ENCODE data around the gene TMEM80.

TMEM80 gene

GRCh38 chr11:691710-692590 lies 3.7 kb upstream of the TMEM80 start:
- no peak for TF ChIP-seq GATA2 (IDR thresholded peaks at IDR 0.05; ENCODE audit: low read depth, low read length)
- no peak for TF ChIP-seq GATA3 (IDR thresholded peaks at IDR 0.05; ENCODE audit: low read depth, low read length)

GRCh38 chr11:692824-693414 lies 2.7 kb upstream of the TMEM80 start:
- no peak for TF ChIP-seq GATA3 (IDR thresholded peaks at IDR 0.05; ENCODE audit: low read depth, low read length)
- TF ChIP-seq GATA2 (IDR thresholded peaks at IDR 0.05; ENCODE audit: low read depth, low read length): no peak

- TF ChIP-seq GATA2 (IDR thresholded peaks at IDR 0.05; ENCODE audit: low read depth, low read length): no peak
- TF ChIP-seq GATA3 (IDR thresholded peaks at IDR 0.05; ENCODE audit: low read depth, low read length): no peak
These were observed 2.2 kb upstream of the TMEM80 start for GRCh38 chr11:693415-693831.

- TF ChIP-seq GATA2 (IDR thresholded peaks at IDR 0.05; ENCODE audit: low read depth, low read length) (no peak), GATA3 (IDR thresholded peaks at IDR 0.05; ENCODE audit: low read depth, low read length) (no peak)
These were observed 1.6 kb upstream of the TMEM80 start for GRCh38 chr11:693887-694562.

GRCh38 chr11:694563-695287 lies 891 bp upstream of the TMEM80 start, which contains the start of gene DEAF1:
TSS of gene DEAF1 (minus strand) at chr11:695222. CDS start at chr11:695047, 175 bp downstream.
- TF ChIP-seq GATA3 (IDR thresholded peaks at IDR 0.05; ENCODE audit: low read depth, low read length) (no peak), GATA2 (IDR thresholded peaks at IDR 0.05; ENCODE audit: low read depth, low read length) (no peak)

- TF ChIP-seq GATA3 (IDR thresholded peaks at IDR 0.05; ENCODE audit: low read depth, low read length) (no peak), GATA2 (IDR thresholded peaks at IDR 0.05; ENCODE audit: low read depth, low read length) (no peak)
These were observed 403 bp upstream of the TMEM80 start for GRCh38 chr11:695288-695537.

GRCh38 chr11:696955-697491 lies 1.4 kb downstream of the TMEM80 start:
- no peak for TF ChIP-seq GATA2 (IDR thresholded peaks at IDR 0.05; ENCODE audit: low read depth, low read length)
- TF ChIP-seq GATA3 (IDR thresholded peaks at IDR 0.05; ENCODE audit: low read depth, low read length): no peak

- no peak for TF ChIP-seq GATA2 (IDR thresholded peaks at IDR 0.05; ENCODE audit: low read depth, low read length)
- TF ChIP-seq GATA3 (IDR thresholded peaks at IDR 0.05; ENCODE audit: low read depth, low read length): no peak
These were observed 2.2 kb downstream of the TMEM80 start for GRCh38 chr11:697811-698311.

GRCh38 chr11:698493-699115 lies 3.0 kb downstream of the TMEM80 start:
- TF ChIP-seq GATA3 (IDR thresholded peaks at IDR 0.05; ENCODE audit: low read depth, low read length) (no peak), GATA2 (IDR thresholded peaks at IDR 0.05; ENCODE audit: low read depth, low read length) (no peak)

- TF ChIP-seq GATA3 (IDR thresholded peaks at IDR 0.05; ENCODE audit: low read depth, low read length) (no peak), GATA2 (IDR thresholded peaks at IDR 0.05; ENCODE audit: low read depth, low read length) (no peak)
These were observed 3.5 kb downstream of the TMEM80 start for GRCh38 chr11:699116-699508.

- TF ChIP-seq GATA2 (IDR thresholded peaks at IDR 0.05; ENCODE audit: low read depth, low read length) (no peak), GATA3 (IDR thresholded peaks at IDR 0.05; ENCODE audit: low read depth, low read length) (no peak)
These were observed 4.1 kb downstream of the TMEM80 start for GRCh38 chr11:699753-700152.

- TF ChIP-seq GATA2 (IDR thresholded peaks at IDR 0.05; ENCODE audit: low read depth, low read length) (no peak), GATA3 (IDR thresholded peaks at IDR 0.05; ENCODE audit: low read depth, low read length) (no peak)
These were observed 6.3 kb downstream of the TMEM80 start for GRCh38 chr11:701741-702461.
